HepG2 (cell line): ENCODE results near the gene CHRNG. TPM values are rescaled to one million over a fixed set of nuclear protein-coding genes. Genes with fewer than 3 reads are reported as not detected.

Experiments used
- BORCS8-MEF2B ChIP-seq: sonication (generic); formaldehyde crosslinking; IDR thresholded peaks from 2 replicates; pipeline ENCODE4 v1.8.0; 2022; ENCODE audit warnings: mild to moderate bottlenecking, missing genetic modification reagents
- CC2D1A ChIP-seq: sonication (generic); formaldehyde crosslinking; IDR thresholded peaks from 2 replicates; pipeline ENCODE4 v1.8.1; 2023; ENCODE audit warnings: mild to moderate bottlenecking, missing genetic modification reagents
- NFKBIZ ChIP-seq: IDR thresholded peaks from 2 replicates; pipeline ENCODE4 v1.6.1; 2018; ENCODE audit warnings: missing genetic modification reagents, missing compliant biosample characterization
- SAP130 ChIP-seq: IDR thresholded peaks from 2 replicates; pipeline ENCODE4 v1.6.1; 2016; ENCODE audit warnings: low read depth
- SRSF1 ChIP-seq: fragments of 200-400 bp; formaldehyde crosslinking; optimal IDR thresholded peaks from 2 replicates; pipeline ENCODE3; 2017; ENCODE audit warnings: mild to moderate bottlenecking, low read depth, low read length, moderate library complexity
- SUZ12 ChIP-seq: fragments of 150-350 bp; IDR thresholded peaks from 2 replicates; pipeline ENCODE4 v1.6.1; 2014; ENCODE audit warnings: low read depth, low read length
- ZBTB1 ChIP-seq: sonication (generic); formaldehyde crosslinking; IDR thresholded peaks from 2 replicates; pipeline ENCODE4 v1.4.0; 2020; ENCODE audit warnings: missing genetic modification reagents, borderline replicate concordance
- ZFP36L2 ChIP-seq: sonication (generic); formaldehyde crosslinking; IDR thresholded peaks from 2 replicates; pipeline ENCODE4 v1.4.0; 2020; ENCODE audit warnings: missing genetic modification reagents
- ZNF20 ChIP-seq: sonication (generic); formaldehyde crosslinking; IDR thresholded peaks from 2 replicates; pipeline ENCODE4 v1.4.0; 2020; ENCODE audit warnings: mild to moderate bottlenecking, moderate library complexity, missing genetic modification reagents
- ZNF33B ChIP-seq: sonication (generic); formaldehyde crosslinking; IDR thresholded peaks from 2 replicates; pipeline ENCODE4 v1.5.1; 2020; ENCODE audit warnings: mild to moderate bottlenecking, missing genetic modification reagents
- ZNF484 ChIP-seq: sonication (generic); formaldehyde crosslinking; IDR thresholded peaks from 2 replicates; pipeline ENCODE4 v1.5.1; 2020; ENCODE audit warnings: mild to moderate bottlenecking, low read depth, missing genetic modification reagents, borderline replicate concordance
- ZNF766 ChIP-seq: sonication (generic); formaldehyde crosslinking; IDR thresholded peaks from 2 replicates; pipeline ENCODE4 v1.5.0; 2020; ENCODE audit warnings: missing genetic modification reagents, borderline replicate concordance
- ZNF83 ChIP-seq: sonication (generic); formaldehyde crosslinking; IDR thresholded peaks from 2 replicates; pipeline ENCODE4 v1.4.0; 2020; ENCODE audit warnings: missing genetic modification reagents, mild to moderate bottlenecking, borderline replicate concordance
- ZNF839 ChIP-seq: sonication (generic); formaldehyde crosslinking; IDR thresholded peaks from 2 replicates; pipeline ENCODE4 v1.4.0; 2020; ENCODE audit warnings: missing genetic modification reagents, mild to moderate bottlenecking, borderline replicate concordance
- polyA plus RNA-seq, 8 experiments: library from polyadenylated mRNA; depleted of rRNA in 3 of 8; stranded (reverse) in 7 of 8; unstranded in 1 of 8; fragments of >200 nt; fragmentation: Illumina TruSeq in 4 of 8; extraction: Trizol in 4 of 8; gene quantifications; 2 replicates each; pipeline versions ENCODE4 v1.2.1 to v1.2.3, GENCODE V29; 2011 to 2016; ENCODE audit warnings: low read depth in 4 of 8, missing spikeins in 1 of 8, mixed read lengths in 1 of 8; ENCODE audit not compliant: insufficient read depth in 1 of 8
- total RNA-seq, 5 experiments: library from RNA; depleted of rRNA; stranded (reverse); fragments of >200 nt; fragmentation: Illumina TruSeq; extraction: Trizol; gene quantifications; 2 replicates each; pipeline ENCODE4 v1.2.3, GENCODE V29; 2016; ENCODE audit warnings: low read depth in 1 of 5
- TF ChIP-seq, protein P1 (sequence below): sonication (generic); formaldehyde crosslinking; conservative IDR thresholded peaks from 2 replicates; pipeline ENCODE4 v1.4.0; 2020; ENCODE audit warnings: missing genetic modification reagents
- TF ChIP-seq, protein P2 (sequence below): IDR thresholded peaks from 2 replicates; pipeline ENCODE4 v1.6.1; 2016; ENCODE audit warnings: control low read depth
- TF ChIP-seq, protein P3 (sequence below): sonication (generic); formaldehyde crosslinking; IDR thresholded peaks from 2 replicates; pipeline ENCODE4 v1.4.0; 2020; ENCODE audit warnings: missing genetic modification reagents
- TF ChIP-seq, protein P4 (sequence below), 2 experiments: sonication (generic) in 1 of 2; formaldehyde crosslinking in 1 of 2; IDR thresholded peaks; 2 replicates each; pipeline versions ENCODE4 v1.4.0 to v1.6.1; 2018 to 2020; ENCODE audit warnings: missing genetic modification reagents in 2 of 2, borderline replicate concordance in 1 of 2, low read depth in 1 of 2, mild to moderate bottlenecking in 1 of 2, missing biosample characterization in 1 of 2
- TF ChIP-seq, protein P5 (sequence below): sonication (generic); formaldehyde crosslinking; IDR thresholded peaks from 2 replicates; pipeline ENCODE4 v1.5.0; 2020; ENCODE audit warnings: missing genetic modification reagents

The CHRNG gene
- total and polyA plus RNA-seq, 2 of the 13 experiments (the other 11 are each of a cell fraction or from before 2014, with no cell fraction given) = not detected

DNA sequence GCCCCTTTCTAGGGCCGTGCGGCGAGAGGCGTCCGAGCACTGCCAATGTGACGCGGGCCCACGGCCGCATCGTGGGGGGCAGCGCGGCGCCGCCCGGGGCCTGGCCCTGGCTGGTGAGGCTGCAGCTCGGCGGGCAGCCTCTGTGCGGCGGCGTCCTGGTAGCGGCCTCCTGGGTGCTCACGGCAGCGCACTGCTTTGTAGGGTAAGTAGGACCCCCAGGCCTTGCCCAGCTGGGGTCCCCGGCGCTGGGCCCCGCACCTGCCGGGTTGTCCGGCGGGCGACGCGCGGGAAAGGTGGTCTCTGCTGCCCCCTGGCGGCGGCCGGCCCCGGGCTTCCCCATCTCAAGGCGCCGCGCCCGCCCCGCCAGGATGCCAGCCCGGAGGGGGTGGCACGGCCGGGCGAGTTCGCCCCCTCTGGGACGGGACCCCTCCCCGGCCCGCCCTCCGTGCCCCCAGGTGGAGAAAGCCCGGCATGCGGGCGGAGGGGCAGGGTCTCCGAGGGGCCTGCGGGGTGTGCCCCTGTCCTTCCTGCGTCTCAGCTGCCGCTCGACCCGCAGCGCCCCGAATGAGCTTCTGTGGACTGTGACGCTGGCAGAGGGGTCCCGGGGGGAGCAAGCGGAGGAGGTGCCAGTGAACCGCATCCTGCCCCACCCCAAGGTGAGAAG lies 17.4 kb upstream of the CHRNG start (continued):
- TF ChIP-seq, protein P1, sequence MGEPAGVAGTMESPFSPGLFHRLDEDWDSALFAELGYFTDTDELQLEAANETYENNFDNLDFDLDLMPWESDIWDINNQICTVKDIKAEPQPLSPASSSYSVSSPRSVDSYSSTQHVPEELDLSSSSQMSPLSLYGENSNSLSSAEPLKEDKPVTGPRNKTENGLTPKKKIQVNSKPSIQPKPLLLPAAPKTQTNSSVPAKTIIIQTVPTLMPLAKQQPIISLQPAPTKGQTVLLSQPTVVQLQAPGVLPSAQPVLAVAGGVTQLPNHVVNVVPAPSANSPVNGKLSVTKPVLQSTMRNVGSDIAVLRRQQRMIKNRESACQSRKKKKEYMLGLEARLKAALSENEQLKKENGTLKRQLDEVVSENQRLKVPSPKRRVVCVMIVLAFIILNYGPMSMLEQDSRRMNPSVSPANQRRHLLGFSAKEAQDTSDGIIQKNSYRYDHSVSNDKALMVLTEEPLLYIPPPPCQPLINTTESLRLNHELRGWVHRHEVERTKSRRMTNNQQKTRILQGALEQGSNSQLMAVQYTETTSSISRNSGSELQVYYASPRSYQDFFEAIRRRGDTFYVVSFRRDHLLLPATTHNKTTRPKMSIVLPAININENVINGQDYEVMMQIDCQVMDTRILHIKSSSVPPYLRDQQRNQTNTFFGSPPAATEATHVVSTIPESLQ (CRISPR knock-in tag) = no peak
- TF ChIP-seq ZNF20 (no peak), ZNF83 (CRISPR knock-in tag) (no peak), ZFP36L2 (CRISPR knock-in tag) (no peak), SUZ12 (no peak), ZBTB1 (CRISPR knock-in tag) (no peak), SRSF1 (no peak), ZNF839 (CRISPR knock-in tag) (no peak), ZNF33B (no peak), NFKBIZ (CRISPR knock-in tag) (no peak), CC2D1A (CRISPR knock-in tag) (no peak), ZNF484 (CRISPR knock-in tag) (no peak), BORCS8-MEF2B (CRISPR knock-in tag) (no peak), ZNF766 (CRISPR knock-in tag) (no peak), SAP130 (CRISPR knock-in tag) (no peak)
- TF ChIP-seq, protein P2, sequence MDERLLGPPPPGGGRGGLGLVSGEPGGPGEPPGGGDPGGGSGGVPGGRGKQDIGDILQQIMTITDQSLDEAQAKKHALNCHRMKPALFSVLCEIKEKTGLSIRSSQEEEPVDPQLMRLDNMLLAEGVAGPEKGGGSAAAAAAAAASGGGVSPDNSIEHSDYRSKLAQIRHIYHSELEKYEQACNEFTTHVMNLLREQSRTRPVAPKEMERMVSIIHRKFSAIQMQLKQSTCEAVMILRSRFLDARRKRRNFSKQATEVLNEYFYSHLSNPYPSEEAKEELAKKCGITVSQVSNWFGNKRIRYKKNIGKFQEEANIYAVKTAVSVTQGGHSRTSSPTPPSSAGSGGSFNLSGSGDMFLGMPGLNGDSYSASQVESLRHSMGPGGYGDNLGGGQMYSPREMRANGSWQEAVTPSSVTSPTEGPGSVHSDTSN (CRISPR knock-in tag) = no peak
- TF ChIP-seq, protein P3, sequence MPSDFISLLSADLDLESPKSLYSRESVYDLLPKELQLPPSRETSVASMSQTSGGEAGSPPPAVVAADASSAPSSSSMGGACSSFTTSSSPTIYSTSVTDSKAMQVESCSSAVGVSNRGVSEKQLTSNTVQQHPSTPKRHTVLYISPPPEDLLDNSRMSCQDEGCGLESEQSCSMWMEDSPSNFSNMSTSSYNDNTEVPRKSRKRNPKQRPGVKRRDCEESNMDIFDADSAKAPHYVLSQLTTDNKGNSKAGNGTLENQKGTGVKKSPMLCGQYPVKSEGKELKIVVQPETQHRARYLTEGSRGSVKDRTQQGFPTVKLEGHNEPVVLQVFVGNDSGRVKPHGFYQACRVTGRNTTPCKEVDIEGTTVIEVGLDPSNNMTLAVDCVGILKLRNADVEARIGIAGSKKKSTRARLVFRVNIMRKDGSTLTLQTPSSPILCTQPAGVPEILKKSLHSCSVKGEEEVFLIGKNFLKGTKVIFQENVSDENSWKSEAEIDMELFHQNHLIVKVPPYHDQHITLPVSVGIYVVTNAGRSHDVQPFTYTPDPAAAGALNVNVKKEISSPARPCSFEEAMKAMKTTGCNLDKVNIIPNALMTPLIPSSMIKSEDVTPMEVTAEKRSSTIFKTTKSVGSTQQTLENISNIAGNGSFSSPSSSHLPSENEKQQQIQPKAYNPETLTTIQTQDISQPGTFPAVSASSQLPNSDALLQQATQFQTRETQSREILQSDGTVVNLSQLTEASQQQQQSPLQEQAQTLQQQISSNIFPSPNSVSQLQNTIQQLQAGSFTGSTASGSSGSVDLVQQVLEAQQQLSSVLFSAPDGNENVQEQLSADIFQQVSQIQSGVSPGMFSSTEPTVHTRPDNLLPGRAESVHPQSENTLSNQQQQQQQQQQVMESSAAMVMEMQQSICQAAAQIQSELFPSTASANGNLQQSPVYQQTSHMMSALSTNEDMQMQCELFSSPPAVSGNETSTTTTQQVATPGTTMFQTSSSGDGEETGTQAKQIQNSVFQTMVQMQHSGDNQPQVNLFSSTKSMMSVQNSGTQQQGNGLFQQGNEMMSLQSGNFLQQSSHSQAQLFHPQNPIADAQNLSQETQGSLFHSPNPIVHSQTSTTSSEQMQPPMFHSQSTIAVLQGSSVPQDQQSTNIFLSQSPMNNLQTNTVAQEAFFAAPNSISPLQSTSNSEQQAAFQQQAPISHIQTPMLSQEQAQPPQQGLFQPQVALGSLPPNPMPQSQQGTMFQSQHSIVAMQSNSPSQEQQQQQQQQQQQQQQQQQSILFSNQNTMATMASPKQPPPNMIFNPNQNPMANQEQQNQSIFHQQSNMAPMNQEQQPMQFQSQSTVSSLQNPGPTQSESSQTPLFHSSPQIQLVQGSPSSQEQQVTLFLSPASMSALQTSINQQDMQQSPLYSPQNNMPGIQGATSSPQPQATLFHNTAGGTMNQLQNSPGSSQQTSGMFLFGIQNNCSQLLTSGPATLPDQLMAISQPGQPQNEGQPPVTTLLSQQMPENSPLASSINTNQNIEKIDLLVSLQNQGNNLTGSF (CRISPR knock-in tag) = no peak
- TF ChIP-seq, protein P4, sequence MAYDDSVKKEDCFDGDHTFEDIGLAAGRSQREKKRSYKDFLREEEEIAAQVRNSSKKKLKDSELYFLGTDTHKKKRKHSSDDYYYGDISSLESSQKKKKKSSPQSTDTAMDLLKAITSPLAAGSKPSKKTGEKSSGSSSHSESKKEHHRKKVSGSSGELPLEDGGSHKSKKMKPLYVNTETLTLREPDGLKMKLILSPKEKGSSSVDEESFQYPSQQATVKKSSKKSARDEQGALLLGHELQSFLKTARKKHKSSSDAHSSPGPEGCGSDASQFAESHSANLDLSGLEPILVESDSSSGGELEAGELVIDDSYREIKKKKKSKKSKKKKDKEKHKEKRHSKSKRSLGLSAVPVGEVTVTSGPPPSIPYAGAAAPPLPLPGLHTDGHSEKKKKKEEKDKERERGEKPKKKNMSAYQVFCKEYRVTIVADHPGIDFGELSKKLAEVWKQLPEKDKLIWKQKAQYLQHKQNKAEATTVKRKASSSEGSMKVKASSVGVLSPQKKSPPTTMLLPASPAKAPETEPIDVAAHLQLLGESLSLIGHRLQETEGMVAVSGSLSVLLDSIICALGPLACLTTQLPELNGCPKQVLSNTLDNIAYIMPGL (CRISPR knock-in tag; IDR thresholded peaks at IDR 0.05; ENCODE audit: borderline replicate concordance in 1 of 2, low read depth in 1 of 2) = 0 out of 4 replicates have a peak, but pooled peaks of 1 of the 2 experiments have one; percentile 21
- TF ChIP-seq, protein P5, sequence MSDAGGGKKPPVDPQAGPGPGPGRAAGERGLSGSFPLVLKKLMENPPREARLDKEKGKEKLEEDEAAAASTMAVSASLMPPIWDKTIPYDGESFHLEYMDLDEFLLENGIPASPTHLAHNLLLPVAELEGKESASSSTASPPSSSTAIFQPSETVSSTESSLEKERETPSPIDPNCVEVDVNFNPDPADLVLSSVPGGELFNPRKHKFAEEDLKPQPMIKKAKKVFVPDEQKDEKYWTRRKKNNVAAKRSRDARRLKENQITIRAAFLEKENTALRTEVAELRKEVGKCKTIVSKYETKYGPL (CRISPR knock-in tag) = no peak
